Upper lobe of right lung (tissue), 1 donor: ENCODE data around the gene MBNL2. TPM values are rescaled to one million over a fixed set of nuclear protein-coding genes. Genes with fewer than 3 reads are reported as not detected.

Experiments
- ATAC-seq: fragments of 200-7000 bp; cut with Tn5 transposase; one replicate; pipeline ENCODE4 v1.9.1; 2020; ENCODE audit warnings: mild to moderate bottlenecking, moderate library complexity
- DNase-seq: peaks from one replicate; pipeline ENCODE4 v3.0.0-alpha.2; 2020
- H3K27ac ChIP-seq: fragments of 200-600 bp; one replicate; pipeline ENCODE4 v1.8.0; 2022
- H3K27me3 ChIP-seq: fragments of 200-600 bp; one replicate; pipeline ENCODE4 v1.8.0; 2022; ENCODE audit warnings: mild to moderate bottlenecking
- H3K36me3 ChIP-seq: fragments of 200-600 bp; one replicate; pipeline ENCODE4 v1.8.0; 2022
- H3K4me1 ChIP-seq: fragments of 200-600 bp; one replicate; pipeline ENCODE4 v1.8.0; 2022
- H3K4me3 ChIP-seq: fragments of 200-600 bp; one replicate; pipeline ENCODE4 v1.8.0; 2022; ENCODE audit warnings: mild to moderate bottlenecking
- H3K9me3 ChIP-seq: fragments of 200-600 bp; one replicate; pipeline ENCODE4 v1.8.0; 2022
- CTCF ChIP-seq: fragments of 200-600 bp; IDR thresholded peaks from one replicate; pipeline ENCODE4 v1.8.0; 2022; ENCODE audit warnings: antibody characterized with exemption
- intact Hi-C: fragments of 100-400 bp; cut with DNase I; formaldehyde crosslinking; loops from one replicate; pipeline ENCODE4 v1.11.0; 2022
- total RNA-seq: library from RNA; stranded (reverse); fragmentation: NEBNext Ultra II Directional; extraction: Animal tissue kit (Norgen Biotek cat#: 25700); gene quantifications from one replicate; pipeline ENCODE4 v1.2.1, GENCODE V29; 2021
- donor health status: DM: no; HTN: yes; CAD: no; lungs with severe emphysema.

Gene MBNL2
- total RNA-seq, 1 donor from 2014 or later: 60.6 TPM

GRCh38 chr13:97276862-97277269, 54.7 kb downstream of the MBNL2 start:
- intact Hi-C loops: no loop called here
- H3K4me3 ChIP-seq: no peak overlapping the region
- no peak overlapping the region for H3K27ac ChIP-seq
- H3K4me1 ChIP-seq: peaks cover 72% of the 10 kb centered on the region
- no peak for TF ChIP-seq CTCF
- H3K36me3 ChIP-seq: peaks cover 14% of the 10 kb centered on the region
- no peak for ATAC-seq
- no peaks in the 10 kb centered on the region for H3K9me3 ChIP-seq
- no peak for DNase-seq
- no peaks in the 10 kb centered on the region for H3K27me3 ChIP-seq

- peaks cover 54% of the 10 kb centered on the region for H3K4me1 ChIP-seq
- no peak for TF ChIP-seq CTCF
- intact Hi-C loops: no loop called here
- no peaks in the 10 kb centered on the region for H3K27me3 ChIP-seq
- peak; percentile 56 for ATAC-seq
- peaks cover 14% of the 10 kb centered on the region for H3K36me3 ChIP-seq
- no peak overlapping the region for H3K4me3 ChIP-seq
- no peak for DNase-seq
- H3K9me3 ChIP-seq: no peaks in the 10 kb centered on the region
- no peak overlapping the region for H3K27ac ChIP-seq
Measured at GRCh38 chr13:97278435-97279411, 56.6 kb downstream of the MBNL2 start.

GRCh38 chr13:97279913-97280312, 57.8 kb downstream of the MBNL2 start:
- Histone ChIP-seq H3K27me3 (no peaks in the 10 kb centered on the region), H3K4me1 (peaks cover 42% of the 10 kb centered on the region), H3K36me3 (peaks cover 14% of the 10 kb centered on the region), H3K9me3 (no peaks in the 10 kb centered on the region), H3K27ac (no peak overlapping the region), H3K4me3 (no peak overlapping the region)
- TF ChIP-seq CTCF: no peak
- ATAC-seq: no peak
- intact Hi-C loops: no loop called here
- DNase-seq: no peak

GRCh38 chr13:97280478-97280877, 58.3 kb downstream of the MBNL2 start:
- H3K4me1 ChIP-seq: peaks cover 36% of the 10 kb centered on the region
- ATAC-seq (no peak), DNase-seq (no peak)
- peaks cover 14% of the 10 kb centered on the region for H3K36me3 ChIP-seq
- no peak overlapping the region for H3K4me3 ChIP-seq
- no peak overlapping the region for H3K27ac ChIP-seq
- TF ChIP-seq CTCF: no peak
- intact Hi-C loops: no loop called here
- no peaks in the 10 kb centered on the region for H3K27me3 ChIP-seq
- H3K9me3 ChIP-seq: no peaks in the 10 kb centered on the region

GRCh38 chr13:97281028-97281427, 58.9 kb downstream of the MBNL2 start:
- Histone ChIP-seq H3K9me3 (no peaks in the 10 kb centered on the region), H3K4me3 (no peak overlapping the region), H3K36me3 (peaks cover 10% of the 10 kb centered on the region), H3K27ac (no peak overlapping the region), H3K4me1 (peaks cover 31% of the 10 kb centered on the region), H3K27me3 (no peaks in the 10 kb centered on the region)
- no peak for DNase-seq
- intact Hi-C loops: no loop called here
- TF ChIP-seq CTCF: no peak
- no peak for ATAC-seq
